Measurements from ENCODE around the gene HDHD5.

DNA sequence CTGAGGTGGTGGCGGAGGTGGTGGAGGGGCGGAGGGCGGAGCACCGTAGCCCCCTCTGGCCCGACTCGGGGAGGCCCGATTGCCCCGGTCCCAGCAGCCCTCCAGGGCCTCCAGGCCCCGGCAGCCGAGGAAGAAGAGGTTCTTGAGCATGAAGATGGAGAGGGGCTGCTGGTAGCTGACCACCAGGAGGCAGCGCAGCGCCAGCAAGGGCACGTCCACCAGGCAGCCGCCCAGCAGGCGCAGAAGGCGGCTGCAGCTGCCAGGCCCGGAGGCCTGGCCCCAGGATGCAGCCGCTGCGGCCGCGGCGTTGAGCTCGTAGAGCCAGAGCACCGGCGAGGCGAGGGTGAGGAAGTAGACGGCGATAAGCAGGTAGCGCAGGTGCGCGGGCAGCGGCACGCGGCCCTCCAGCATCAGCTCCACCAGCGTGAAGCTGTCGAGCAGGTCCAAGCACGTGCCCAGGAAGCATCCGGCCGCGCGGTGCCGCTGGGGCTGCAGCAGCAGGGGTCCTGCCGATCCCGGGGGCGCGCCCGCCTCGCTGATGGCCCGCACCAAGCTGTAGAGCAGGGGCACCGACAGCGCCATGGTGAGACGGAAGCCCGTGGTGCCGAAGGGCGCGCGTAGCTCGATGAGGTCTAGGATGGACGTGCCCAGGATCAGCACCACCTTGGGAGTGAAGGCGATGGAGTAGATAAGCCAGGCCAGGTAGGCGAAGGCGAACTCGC lies 39.4 kb downstream of the HDHD5 start:
- TF ChIP-seq ZNF33A (CRISPR knock-in tag; IDR thresholded peaks at IDR 0.05; ENCODE audit: borderline replicate concordance) (no peak), FOXO4 (CRISPR knock-in tag; conservative IDR thresholded peaks at IDR 0.05) (no peak), NFIB (CRISPR knock-in tag; IDR thresholded peaks at IDR 0.05; ENCODE audit: borderline replicate concordance) (no peak), STAG1 (CRISPR knock-in tag; IDR thresholded peaks at IDR 0.05) (peak; percentile 60), CTCF (CRISPR knock-in tag; IDR thresholded peaks at IDR 0.05) (peak; percentile 52), MLXIP (CRISPR knock-in tag; IDR thresholded peaks at IDR 0.05; ENCODE audit: borderline replicate concordance) (no peak), GZF1 (CRISPR knock-in tag; IDR thresholded peaks at IDR 0.05) (no peak), SUZ12 (IDR thresholded peaks at IDR 0.05; ENCODE audit: low read depth, low read length) (no peak), GPBP1L1 (CRISPR knock-in tag; IDR thresholded peaks at IDR 0.05) (no peak), RFX3 (CRISPR knock-in tag; IDR thresholded peaks at IDR 0.05) (no peak), XRCC5 (optimal IDR thresholded peaks at IDR 0.05; ENCODE audit: low read length) (no peak), GTF2F1 (IDR thresholded peaks at IDR 0.05; ENCODE audit: low read length) (no peak)

Measured in HepG2 (cell line).